Esophagus muscularis mucosa (tissue), 4 donors: ENCODE data around the gene CNTNAP2.

Experiments
- EP300 ChIP-seq: sonication (generic); formaldehyde crosslinking; IDR thresholded peaks from one replicate; pipeline ENCODE4 v1.6.1; 2017; ENCODE audit warnings: antibody characterized with exemption
- POLR2AphosphoS5 ChIP-seq, 2 donors: sonication (generic); formaldehyde crosslinking; IDR thresholded peaks; one replicate each; pipeline ENCODE4 v1.6.1; 2017; ENCODE audit warnings: antibody characterized with exemption in 2 of 2
- TF ChIP-seq, protein P1 (sequence below), 3 experiments: fragments of 200-600 bp in 2 of 3; fragments of 450-650 bp in 1 of 3; sonication (generic) in 2 of 3; IDR thresholded peaks; one replicate each; pipeline ENCODE4 v1.5.1; 2017 to 2019; ENCODE audit warnings: antibody characterized with exemption in 3 of 3, mild to moderate bottlenecking in 2 of 3, moderate library complexity in 1 of 3

DNA sequence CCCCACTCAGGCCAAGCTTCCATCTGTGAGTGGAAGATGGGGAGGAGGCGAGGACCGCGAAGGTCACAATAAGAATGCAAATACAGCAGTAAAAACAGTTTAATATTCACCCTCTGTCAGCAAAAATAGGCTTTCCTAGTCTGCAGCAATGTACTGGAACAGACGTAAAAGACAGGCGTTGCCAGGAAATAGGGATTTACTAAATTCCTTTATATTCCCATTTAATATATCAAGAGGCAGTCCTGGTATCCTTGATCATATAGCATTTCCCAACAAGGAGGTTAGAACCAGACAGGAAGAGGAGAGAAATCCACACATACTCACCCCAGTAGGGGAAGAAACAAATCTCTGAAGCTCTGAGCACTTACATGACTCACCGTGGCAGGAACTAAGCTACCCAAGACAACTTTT lies 1419.1 kb downstream of the CNTNAP2 start:
- no peak for TF ChIP-seq EP300
- TF ChIP-seq, protein P1, sequence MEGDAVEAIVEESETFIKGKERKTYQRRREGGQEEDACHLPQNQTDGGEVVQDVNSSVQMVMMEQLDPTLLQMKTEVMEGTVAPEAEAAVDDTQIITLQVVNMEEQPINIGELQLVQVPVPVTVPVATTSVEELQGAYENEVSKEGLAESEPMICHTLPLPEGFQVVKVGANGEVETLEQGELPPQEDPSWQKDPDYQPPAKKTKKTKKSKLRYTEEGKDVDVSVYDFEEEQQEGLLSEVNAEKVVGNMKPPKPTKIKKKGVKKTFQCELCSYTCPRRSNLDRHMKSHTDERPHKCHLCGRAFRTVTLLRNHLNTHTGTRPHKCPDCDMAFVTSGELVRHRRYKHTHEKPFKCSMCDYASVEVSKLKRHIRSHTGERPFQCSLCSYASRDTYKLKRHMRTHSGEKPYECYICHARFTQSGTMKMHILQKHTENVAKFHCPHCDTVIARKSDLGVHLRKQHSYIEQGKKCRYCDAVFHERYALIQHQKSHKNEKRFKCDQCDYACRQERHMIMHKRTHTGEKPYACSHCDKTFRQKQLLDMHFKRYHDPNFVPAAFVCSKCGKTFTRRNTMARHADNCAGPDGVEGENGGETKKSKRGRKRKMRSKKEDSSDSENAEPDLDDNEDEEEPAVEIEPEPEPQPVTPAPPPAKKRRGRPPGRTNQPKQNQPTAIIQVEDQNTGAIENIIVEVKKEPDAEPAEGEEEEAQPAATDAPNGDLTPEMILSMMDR (IDR thresholded peaks at IDR 0.05), result no peak
- TF ChIP-seq POLR2AphosphoS5 (IDR thresholded peaks at IDR 0.05), result no peak
